ENCODE results near the gene RPS6KA2.

GRCh38 chr6:166545156-166546034 lies 81.7 kb downstream of the RPS6KA2 start:
- TF ChIP-seq CTCF (IDR thresholded peaks at IDR 0.05) (no peak), POLR2A (IDR thresholded peaks at IDR 0.05) (no peak), EP300 (IDR thresholded peaks at IDR 0.05) (no peak)
